D721Med (cell line): ENCODE measurements around the gene LLGL1.

Experiments used
- DNase-seq: peaks from one replicate; pipeline ENCODE4 v3.0.0; 2011; ENCODE audit warnings: low spot score; ENCODE audit not compliant: insufficient read length
- FAIRE-seq: peaks from 2 replicates; lab custom pipeline; 2011; peaks lifted over from hg19 to GRCh38; lab: Jason Lieb, UNC
- TF ChIP-seq, protein P1 (sequence below): IDR thresholded peaks from 2 replicates; pipeline ENCODE4 v1.5.1; 2012; ENCODE audit warnings: mild to moderate bottlenecking, control low read depth; ENCODE audit not compliant: insufficient read depth; ENCODE audit errors: missing control alignments

The LLGL1 gene

DNA sequence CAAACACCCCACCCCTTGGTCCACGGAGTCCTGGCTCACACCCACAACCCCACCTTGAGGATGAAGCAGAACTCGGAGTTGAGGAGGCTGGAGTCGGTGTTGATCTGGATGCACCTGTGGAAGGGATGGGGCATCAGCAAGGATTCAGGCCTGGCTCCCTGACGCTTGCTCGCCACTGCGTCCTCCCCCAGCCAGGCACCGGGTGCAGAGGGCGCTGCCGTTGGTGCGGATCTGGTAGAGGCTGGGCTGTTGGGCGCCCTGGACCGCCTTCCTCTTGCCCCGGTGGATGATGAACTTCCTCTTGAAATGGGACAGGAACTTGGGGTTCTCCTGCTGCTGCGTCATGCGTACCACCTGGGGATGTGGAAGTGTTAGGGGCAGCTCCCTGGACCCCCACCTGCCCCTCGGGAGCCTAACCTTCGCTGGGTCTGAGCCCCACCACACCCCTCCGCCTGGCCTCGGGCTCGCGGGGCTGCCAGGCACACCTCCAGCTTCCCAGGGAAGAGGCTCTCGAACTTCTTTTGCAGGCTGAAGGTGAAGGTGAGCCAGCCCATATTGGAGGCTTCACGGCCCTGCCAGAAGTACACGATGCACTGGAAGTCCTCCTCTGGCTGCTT lies 20.8 kb downstream of the LLGL1 start:
- TF ChIP-seq, protein P1, sequence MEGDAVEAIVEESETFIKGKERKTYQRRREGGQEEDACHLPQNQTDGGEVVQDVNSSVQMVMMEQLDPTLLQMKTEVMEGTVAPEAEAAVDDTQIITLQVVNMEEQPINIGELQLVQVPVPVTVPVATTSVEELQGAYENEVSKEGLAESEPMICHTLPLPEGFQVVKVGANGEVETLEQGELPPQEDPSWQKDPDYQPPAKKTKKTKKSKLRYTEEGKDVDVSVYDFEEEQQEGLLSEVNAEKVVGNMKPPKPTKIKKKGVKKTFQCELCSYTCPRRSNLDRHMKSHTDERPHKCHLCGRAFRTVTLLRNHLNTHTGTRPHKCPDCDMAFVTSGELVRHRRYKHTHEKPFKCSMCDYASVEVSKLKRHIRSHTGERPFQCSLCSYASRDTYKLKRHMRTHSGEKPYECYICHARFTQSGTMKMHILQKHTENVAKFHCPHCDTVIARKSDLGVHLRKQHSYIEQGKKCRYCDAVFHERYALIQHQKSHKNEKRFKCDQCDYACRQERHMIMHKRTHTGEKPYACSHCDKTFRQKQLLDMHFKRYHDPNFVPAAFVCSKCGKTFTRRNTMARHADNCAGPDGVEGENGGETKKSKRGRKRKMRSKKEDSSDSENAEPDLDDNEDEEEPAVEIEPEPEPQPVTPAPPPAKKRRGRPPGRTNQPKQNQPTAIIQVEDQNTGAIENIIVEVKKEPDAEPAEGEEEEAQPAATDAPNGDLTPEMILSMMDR, result no peak
- DNase-seq (no peak), FAIRE-seq (no peak)

DNA sequence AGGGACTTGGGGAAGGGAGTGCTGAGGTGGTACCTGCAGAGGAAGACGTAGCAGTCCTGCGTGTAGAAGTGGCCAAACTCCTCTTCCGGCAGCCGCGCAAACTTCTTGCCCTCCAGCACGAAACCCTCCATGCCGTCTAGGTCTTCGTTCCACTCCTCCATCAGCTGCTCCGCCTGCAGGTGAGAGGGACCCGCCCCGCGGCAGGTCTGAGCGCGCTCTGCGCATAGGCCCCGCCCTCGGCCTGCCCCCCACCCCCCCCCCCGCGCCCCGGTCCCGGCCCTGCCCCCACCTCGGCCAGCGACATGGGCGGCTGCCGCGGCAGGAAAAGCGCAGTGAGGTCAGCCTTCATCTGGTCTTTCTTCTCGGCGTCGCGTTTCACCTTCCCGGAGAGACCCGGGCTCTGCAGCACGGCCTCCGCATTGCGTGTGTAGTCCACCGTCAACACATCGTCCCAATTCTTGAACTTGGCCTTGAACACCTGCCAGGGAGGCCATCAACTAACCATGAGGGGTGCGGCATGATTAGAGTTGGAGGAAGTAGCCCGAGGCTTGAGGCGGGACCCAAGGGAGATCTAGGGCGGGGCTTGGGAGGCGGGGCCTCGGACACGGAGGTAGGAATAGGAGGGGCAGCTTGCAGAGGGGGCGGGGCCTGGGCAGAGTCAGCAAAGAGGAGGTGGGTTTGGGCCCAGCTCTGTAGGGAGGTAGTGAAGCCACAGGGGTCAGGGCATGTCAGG lies 21.6 kb downstream of the LLGL1 start:
- DNase-seq, result peak; percentile 91
- TF ChIP-seq, protein P1, result no peak
- FAIRE-seq, result no peak

DNA sequence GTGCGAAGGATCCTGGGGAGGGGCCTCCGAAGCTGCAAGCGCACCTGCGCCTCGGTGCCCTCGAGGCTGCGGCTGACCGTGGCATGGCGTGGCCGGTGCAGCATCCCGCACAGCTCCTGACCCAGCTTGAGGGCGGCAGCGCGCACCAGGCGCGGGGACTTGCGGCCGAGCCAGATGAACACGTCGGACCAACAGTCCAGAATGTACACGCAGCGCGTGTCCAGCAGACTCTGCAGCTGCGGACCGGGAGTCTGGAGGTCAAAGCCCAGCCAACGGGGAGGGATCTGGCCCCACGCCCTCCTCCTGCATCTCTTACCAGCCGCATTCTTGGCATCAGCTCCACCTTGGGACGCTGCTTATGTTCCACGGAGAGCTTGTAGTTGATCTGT lies 22.2 kb downstream of the LLGL1 start:
- TF ChIP-seq, protein P1, result no peak
- DNase-seq (no peak), FAIRE-seq (no peak)

DNA sequence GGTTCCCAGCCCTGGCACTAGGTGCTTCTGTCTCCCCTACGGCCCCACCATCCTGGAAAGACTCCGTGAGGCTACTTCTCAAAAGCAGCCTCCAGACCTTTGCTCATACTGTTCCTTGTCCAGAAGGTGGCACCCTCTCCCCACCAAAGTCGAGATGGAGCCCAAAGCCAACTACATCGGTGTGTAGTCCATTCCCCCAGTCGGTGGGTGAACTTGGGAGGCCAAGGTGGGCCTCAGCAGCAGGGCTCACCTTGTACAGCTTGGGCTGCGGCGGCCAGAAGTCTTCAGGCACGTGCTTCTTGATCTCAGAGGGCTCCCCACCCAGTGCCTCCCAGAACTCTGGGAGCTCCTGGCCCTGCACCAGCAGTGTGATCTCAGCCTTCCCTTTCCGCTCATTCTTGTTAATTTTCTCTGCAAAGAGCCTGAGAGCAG lies 22.9 kb downstream of the LLGL1 start:
- TF ChIP-seq, protein P1, result peak; percentile 59
- no peak for FAIRE-seq
- peak; percentile 98 for DNase-seq

DNA sequence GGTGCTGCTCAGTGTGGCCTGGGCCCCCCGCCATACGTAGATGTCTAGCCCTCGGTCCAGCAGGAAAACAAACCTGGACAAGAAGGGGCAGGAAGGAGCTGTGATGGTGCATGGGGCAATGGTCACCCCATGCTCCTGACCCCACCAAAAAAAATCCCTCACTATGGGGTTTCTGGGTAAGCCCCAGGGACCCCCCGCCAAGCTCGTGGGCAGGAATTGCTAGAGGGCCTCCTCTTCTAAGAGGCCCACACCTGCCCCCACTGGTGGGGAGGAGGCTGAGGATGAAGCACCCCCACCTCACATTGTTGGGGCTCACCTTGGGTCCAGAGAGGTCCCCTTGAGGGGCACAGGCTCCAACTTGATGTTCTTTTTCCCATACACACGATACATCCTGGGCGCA lies 23.4 kb downstream of the LLGL1 start:
- no peak for FAIRE-seq

DNA sequence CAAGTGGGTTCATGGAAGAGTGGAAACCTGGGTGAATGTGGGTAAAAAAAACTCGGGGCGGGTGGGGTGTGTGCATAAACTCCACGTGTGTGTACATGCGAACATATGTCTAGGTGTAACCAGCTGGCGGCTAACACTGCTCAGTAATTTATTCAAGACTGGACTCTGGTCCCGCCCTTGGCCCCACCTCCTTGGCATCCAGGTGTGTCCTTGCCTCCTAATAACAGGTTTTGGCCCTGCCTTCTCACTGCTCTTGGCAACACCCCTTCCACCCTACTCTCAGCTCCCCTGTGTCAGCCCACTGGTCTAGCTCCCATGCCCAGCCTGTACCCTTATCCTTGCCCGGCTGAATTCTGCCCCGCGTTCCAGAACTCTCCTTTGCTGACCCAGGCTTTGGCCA lies 24.8 kb downstream of the LLGL1 start:
- no peak for FAIRE-seq
- no peak for DNase-seq
- TF ChIP-seq, protein P1, result no peak

More for the DNA sequence above, 23.4 kb downstream of the LLGL1 start:
- TF ChIP-seq, protein P1, result no peak
- DNase-seq, result no peak

DNA sequence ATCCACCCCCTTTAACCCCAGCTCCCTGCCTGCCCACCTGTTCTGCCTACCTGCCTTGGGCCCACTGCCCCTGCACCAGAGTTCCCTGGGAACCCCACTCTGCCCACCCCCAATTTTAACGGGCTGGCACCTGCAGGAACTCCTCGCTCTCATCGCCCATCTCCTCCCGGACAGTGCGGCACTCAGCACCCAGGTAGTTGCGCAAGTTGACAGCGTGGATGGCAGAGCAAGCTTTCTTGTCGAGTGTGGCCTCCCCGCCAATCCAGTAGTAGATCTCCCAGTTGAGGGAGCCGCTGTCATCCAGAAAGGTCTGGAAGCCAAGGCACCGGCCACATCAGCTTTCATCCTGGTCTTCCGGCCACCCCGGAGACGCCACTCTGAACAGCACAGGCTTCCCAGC lies 25.3 kb downstream of the LLGL1 start:
- FAIRE-seq (no peak), DNase-seq (no peak)
- TF ChIP-seq, protein P1, result no peak
